ENCODE measurements around the gene MALSU1.

Gene MALSU1

DNA sequence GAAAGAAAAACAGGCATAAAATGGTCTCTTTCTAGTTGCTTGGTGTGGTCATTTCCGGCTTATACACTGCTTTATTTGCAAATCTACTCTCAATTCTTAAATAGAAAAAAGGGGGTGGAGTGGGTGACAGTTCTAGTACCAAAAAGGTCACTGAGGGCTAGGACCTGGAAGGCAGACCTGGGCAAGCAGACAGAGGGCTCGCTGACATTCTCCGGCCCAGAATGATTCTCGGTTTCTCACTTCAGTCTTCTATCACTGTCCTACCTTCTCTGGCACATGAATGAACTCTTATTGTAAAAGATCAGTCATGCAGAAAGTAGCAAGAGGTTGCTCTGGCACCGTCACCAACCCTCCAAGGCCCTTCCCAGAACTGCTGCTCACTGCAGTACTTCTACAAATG lies 54.0 kb downstream of the MALSU1 start:
- H2AFZ ChIP-seq (ENCODE audit: low read length) = no peak overlapping the region
- H3K79me2 ChIP-seq (ENCODE audit: insufficient read depth, low read length) = no peaks in the 10 kb centered on the region
- H3K9me2 ChIP-seq (replicated peaks; ENCODE audit: low read depth, low read length) = no peaks in the 10 kb centered on the region
- H3F3A ChIP-seq (ENCODE audit: low read depth) = no peaks in the 10 kb centered on the region
- no peak overlapping the region for H3K9ac ChIP-seq (ENCODE audit: low read depth, low read length, poor library complexity, severe bottlenecking)
- TF ChIP-seq, protein P1, sequence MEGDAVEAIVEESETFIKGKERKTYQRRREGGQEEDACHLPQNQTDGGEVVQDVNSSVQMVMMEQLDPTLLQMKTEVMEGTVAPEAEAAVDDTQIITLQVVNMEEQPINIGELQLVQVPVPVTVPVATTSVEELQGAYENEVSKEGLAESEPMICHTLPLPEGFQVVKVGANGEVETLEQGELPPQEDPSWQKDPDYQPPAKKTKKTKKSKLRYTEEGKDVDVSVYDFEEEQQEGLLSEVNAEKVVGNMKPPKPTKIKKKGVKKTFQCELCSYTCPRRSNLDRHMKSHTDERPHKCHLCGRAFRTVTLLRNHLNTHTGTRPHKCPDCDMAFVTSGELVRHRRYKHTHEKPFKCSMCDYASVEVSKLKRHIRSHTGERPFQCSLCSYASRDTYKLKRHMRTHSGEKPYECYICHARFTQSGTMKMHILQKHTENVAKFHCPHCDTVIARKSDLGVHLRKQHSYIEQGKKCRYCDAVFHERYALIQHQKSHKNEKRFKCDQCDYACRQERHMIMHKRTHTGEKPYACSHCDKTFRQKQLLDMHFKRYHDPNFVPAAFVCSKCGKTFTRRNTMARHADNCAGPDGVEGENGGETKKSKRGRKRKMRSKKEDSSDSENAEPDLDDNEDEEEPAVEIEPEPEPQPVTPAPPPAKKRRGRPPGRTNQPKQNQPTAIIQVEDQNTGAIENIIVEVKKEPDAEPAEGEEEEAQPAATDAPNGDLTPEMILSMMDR (conservative IDR thresholded peaks at IDR 0.05; ENCODE audit: low read length) = no peak
- no peak for TF ChIP-seq EZH2phosphoT487 (IDR thresholded peaks at IDR 0.05; ENCODE audit: borderline replicate concordance)
- H3K36me3 ChIP-seq (ENCODE audit: insufficient read depth, low read length) = no peaks in the 10 kb centered on the region
- H3K9me3 ChIP-seq (ENCODE audit: insufficient read depth, low read depth, low read length) = no peaks in the 10 kb centered on the region
- H3K4me1 ChIP-seq (ENCODE audit: insufficient read depth, low read length, poor library complexity, severe bottlenecking) = peaks cover 5% of the 10 kb centered on the region
- H3K4me2 ChIP-seq (ENCODE audit: low read depth, low read length, poor library complexity, severe bottlenecking) = no peak overlapping the region
- H4K20me1 ChIP-seq (ENCODE audit: insufficient read depth, low read length, poor library complexity, severe bottlenecking) = no peaks in the 10 kb centered on the region
- H3K27me3 ChIP-seq (ENCODE audit: insufficient read depth, low read length, poor library complexity, severe bottlenecking) = no peaks in the 10 kb centered on the region
- no peak overlapping the region for H3K4me3 ChIP-seq (ENCODE audit: low read length, poor library complexity, severe bottlenecking)

GRCh38 chr7:23356168-23356567 lies 57.0 kb downstream of the MALSU1 start:
- Histone ChIP-seq H3K9me3 (ENCODE audit: insufficient read depth, low read depth, low read length) (no peaks in the 10 kb centered on the region), H3K9ac (ENCODE audit: low read depth, low read length, poor library complexity, severe bottlenecking) (no peak overlapping the region), H4K20me1 (ENCODE audit: insufficient read depth, low read length, poor library complexity, severe bottlenecking) (no peaks in the 10 kb centered on the region), H3K4me3 (ENCODE audit: low read length, poor library complexity, severe bottlenecking) (no peak overlapping the region), H3K79me2 (ENCODE audit: insufficient read depth, low read length) (no peaks in the 10 kb centered on the region), H3K27me3 (ENCODE audit: insufficient read depth, low read length, poor library complexity, severe bottlenecking) (no peaks in the 10 kb centered on the region), H3K36me3 (ENCODE audit: insufficient read depth, low read length) (no peaks in the 10 kb centered on the region), H3F3A (ENCODE audit: low read depth) (no peaks in the 10 kb centered on the region), H3K4me1 (ENCODE audit: insufficient read depth, low read length, poor library complexity, severe bottlenecking) (peaks cover 5% of the 10 kb centered on the region), H3K4me2 (ENCODE audit: low read depth, low read length, poor library complexity, severe bottlenecking) (no peak overlapping the region), H3K9me2 (replicated peaks; ENCODE audit: low read depth, low read length) (no peaks in the 10 kb centered on the region), H2AFZ (ENCODE audit: low read length) (no peak overlapping the region)
- TF ChIP-seq EZH2phosphoT487 (IDR thresholded peaks at IDR 0.05; ENCODE audit: borderline replicate concordance) = no peak
- TF ChIP-seq, protein P1 (conservative IDR thresholded peaks at IDR 0.05; ENCODE audit: low read length) = no peak

DNA sequence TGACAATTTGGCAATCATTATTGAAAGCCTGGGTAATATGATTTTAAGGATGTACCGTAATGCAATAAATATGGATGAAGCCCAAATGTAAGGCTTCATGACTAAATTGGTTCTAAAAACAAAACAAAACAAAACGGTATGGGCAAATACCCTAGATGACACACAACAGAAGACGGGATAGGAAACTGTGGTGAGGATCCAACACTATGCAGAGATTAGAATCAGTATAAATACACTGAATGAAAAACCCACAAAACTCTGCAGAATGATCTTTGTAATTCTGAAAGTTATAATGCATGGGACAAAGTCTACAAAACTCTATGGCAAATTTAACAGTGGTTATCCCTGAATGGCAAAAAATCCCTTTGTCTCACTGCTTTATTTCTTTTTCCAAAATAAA lies 57.6 kb downstream of the MALSU1 start:
- Histone ChIP-seq H3K4me1 (ENCODE audit: insufficient read depth, low read length, poor library complexity, severe bottlenecking) (peaks cover 5% of the 10 kb centered on the region), H3K4me2 (ENCODE audit: low read depth, low read length, poor library complexity, severe bottlenecking) (no peak overlapping the region), H3F3A (ENCODE audit: low read depth) (no peaks in the 10 kb centered on the region)

More for the DNA sequence above, 57.6 kb downstream of the MALSU1 start:
- Histone ChIP-seq H4K20me1 (ENCODE audit: insufficient read depth, low read length, poor library complexity, severe bottlenecking) (no peaks in the 10 kb centered on the region), H3K9ac (ENCODE audit: low read depth, low read length, poor library complexity, severe bottlenecking) (no peak overlapping the region), H3K27me3 (ENCODE audit: insufficient read depth, low read length, poor library complexity, severe bottlenecking) (no peaks in the 10 kb centered on the region), H3K4me3 (ENCODE audit: low read length, poor library complexity, severe bottlenecking) (no peak overlapping the region), H3K79me2 (ENCODE audit: insufficient read depth, low read length) (no peaks in the 10 kb centered on the region), H3K36me3 (ENCODE audit: insufficient read depth, low read length) (no peaks in the 10 kb centered on the region), H2AFZ (ENCODE audit: low read length) (no peak overlapping the region), H3K9me2 (replicated peaks; ENCODE audit: low read depth, low read length) (no peaks in the 10 kb centered on the region), H3K9me3 (ENCODE audit: insufficient read depth, low read depth, low read length) (no peaks in the 10 kb centered on the region)
- TF ChIP-seq EZH2phosphoT487 (IDR thresholded peaks at IDR 0.05; ENCODE audit: borderline replicate concordance) = no peak
- TF ChIP-seq, protein P1 (conservative IDR thresholded peaks at IDR 0.05; ENCODE audit: low read length) = no peak

Data from Loucy (cell line).